Type B pancreatic cell (in vitro differentiated cells): ENCODE data around the gene AK9. TPM values are rescaled to one million over a fixed set of nuclear protein-coding genes. Genes with fewer than 3 reads are reported as not detected.

Source experiments
- DNase-seq: peaks from one replicate; pipeline ENCODE4 v3.0.0; 2021; ENCODE audit warnings: mixed read lengths; ENCODE audit not compliant: unreplicated experiment; ENCODE audit errors: extremely low spot score
- H3K27ac Mint-ChIP-seq: 2 replicates; pipeline ENCODE4 v1.8.0; 2021; ENCODE audit warnings: mild to moderate bottlenecking, mixed read lengths
- H3K27me3 Mint-ChIP-seq: 2 replicates; pipeline ENCODE4 v1.8.0; 2021; ENCODE audit warnings: mixed read lengths
- H3K36me3 Mint-ChIP-seq: 2 replicates; pipeline ENCODE4 v1.8.0; 2021; ENCODE audit warnings: mixed read lengths
- H3K4me1 Mint-ChIP-seq: one replicate; pipeline ENCODE4 v1.8.0; 2021; ENCODE audit warnings: mixed read lengths; ENCODE audit not compliant: unreplicated experiment
- H3K4me3 Mint-ChIP-seq: 2 replicates; pipeline ENCODE4 v1.8.0; 2021; ENCODE audit warnings: mild to moderate bottlenecking, mixed read lengths
- H3K9me3 Mint-ChIP-seq: 2 replicates; pipeline ENCODE4 v1.8.0; 2021; ENCODE audit warnings: mixed read lengths
- total RNA-seq: library from RNA; stranded (reverse); gene quantifications from 2 replicates; pipeline ENCODE4 v1.2.1, GENCODE V29; 2021; ENCODE audit warnings: low replicate concordance
- TF ChIP-seq, protein P1 (sequence below): fragments of 200-600 bp; sonication (generic); conservative IDR thresholded peaks from 2 replicates; pipeline ENCODE4 v1.5.0; 2021; ENCODE audit warnings: antibody characterized with exemption, mild to moderate bottlenecking

The AK9 gene
- total RNA-seq, 1 donor from 2014 or later: 8.1 TPM

DNA sequence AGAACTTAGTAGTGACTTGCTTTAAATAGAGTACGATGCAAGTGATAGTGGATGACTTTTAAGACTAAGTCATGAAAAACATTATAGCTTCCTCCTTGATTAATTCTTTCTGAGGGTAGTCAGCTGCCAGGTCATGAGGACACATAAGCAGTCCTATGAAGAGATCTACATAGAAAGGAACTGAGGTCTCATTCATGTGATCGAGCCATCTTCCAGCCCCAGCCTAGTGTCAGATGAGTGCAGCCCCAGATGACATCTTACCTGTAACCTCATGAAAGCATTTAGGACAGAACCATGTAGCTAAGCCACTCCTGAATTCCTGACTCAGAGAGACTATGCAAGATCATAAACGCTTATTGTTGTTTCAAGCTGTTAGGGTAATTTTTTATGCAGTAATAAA lies 67.7 kb downstream of the AK9 start:
- no peak for DNase-seq
- Mint-ChIP-seq H3K36me3 (no peaks in the 10 kb centered on the region), H3K9me3 (peaks cover 7% of the 10 kb centered on the region), H3K27ac (no peak overlapping the region), H3K27me3 (no peaks in the 10 kb centered on the region), H3K4me3 (no peak overlapping the region), H3K4me1 (no peaks in the 10 kb centered on the region)
- TF ChIP-seq, protein P1, sequence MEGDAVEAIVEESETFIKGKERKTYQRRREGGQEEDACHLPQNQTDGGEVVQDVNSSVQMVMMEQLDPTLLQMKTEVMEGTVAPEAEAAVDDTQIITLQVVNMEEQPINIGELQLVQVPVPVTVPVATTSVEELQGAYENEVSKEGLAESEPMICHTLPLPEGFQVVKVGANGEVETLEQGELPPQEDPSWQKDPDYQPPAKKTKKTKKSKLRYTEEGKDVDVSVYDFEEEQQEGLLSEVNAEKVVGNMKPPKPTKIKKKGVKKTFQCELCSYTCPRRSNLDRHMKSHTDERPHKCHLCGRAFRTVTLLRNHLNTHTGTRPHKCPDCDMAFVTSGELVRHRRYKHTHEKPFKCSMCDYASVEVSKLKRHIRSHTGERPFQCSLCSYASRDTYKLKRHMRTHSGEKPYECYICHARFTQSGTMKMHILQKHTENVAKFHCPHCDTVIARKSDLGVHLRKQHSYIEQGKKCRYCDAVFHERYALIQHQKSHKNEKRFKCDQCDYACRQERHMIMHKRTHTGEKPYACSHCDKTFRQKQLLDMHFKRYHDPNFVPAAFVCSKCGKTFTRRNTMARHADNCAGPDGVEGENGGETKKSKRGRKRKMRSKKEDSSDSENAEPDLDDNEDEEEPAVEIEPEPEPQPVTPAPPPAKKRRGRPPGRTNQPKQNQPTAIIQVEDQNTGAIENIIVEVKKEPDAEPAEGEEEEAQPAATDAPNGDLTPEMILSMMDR: no peak

DNA sequence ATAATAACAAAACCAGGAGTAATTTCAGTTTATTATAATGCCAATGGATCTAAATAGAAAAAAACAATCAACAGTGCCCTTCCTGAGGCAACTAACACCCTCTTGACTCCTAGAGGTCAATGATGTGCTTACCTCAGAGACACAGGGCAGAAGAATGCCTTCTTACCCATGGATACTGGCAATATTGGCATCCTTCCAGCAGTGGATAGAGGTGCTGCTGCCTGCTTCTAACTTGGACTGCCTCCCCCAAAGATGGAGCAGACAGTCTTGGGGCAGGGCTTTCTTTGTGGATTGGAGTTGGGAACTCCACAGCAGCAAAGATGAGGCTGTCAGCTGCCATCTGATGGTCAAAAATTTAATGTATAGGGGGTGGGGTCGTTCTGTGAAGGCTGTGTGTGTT lies 78.7 kb downstream of the AK9 start:
- Mint-ChIP-seq H3K4me1 (peaks cover 6% of the 10 kb centered on the region), H3K9me3 (no peaks in the 10 kb centered on the region), H3K27me3 (no peaks in the 10 kb centered on the region), H3K36me3 (no peaks in the 10 kb centered on the region), H3K4me3 (no peak overlapping the region), H3K27ac (no peak overlapping the region)
- TF ChIP-seq, protein P1: no peak
- DNase-seq: no peak

DNA sequence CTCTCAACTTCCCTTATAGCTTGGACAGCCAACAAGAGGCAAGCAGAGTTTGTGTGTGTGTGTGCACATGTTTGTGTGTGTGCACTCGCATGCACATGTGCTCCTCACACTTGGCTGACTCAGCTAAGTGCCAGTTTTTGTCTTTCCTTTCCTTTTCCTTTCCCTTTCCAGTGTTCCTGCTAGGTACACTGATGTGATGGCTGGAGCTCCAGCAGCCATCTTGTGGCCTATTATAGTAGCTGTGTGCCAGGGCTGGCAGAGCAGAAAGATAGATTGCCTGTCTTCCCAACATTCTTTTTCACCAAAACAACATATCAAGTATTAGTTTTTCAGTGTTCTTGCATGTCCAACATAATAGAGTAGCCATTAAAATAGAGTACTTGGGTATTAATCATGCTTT lies 79.5 kb downstream of the AK9 start:
- Mint-ChIP-seq H3K36me3 (no peaks in the 10 kb centered on the region), H3K9me3 (no peaks in the 10 kb centered on the region), H3K4me1 (peaks cover 6% of the 10 kb centered on the region), H3K27ac (no peak overlapping the region), H3K4me3 (no peak overlapping the region), H3K27me3 (no peaks in the 10 kb centered on the region)
- DNase-seq: no peak
- TF ChIP-seq, protein P1: no peak

DNA sequence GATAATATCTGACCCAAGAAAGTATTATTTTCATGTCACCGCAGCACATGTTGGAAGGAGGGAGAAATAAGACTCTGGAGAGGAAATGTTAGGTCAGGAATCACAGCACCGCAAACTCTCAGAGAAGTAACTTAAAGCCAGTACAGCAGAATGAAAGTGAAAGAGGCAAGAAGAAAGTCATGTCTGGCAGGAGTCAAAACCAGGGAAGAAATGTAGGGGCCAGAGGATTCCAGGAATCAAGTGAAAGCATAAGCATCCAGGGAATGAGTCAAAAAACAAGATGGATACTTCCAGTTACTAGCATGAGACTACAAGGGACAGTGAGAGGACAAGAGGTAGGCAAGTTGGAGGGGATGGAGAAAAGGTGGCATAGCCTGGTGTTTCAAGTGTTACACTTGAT lies 80.4 kb downstream of the AK9 start:
- Mint-ChIP-seq H3K36me3 (no peaks in the 10 kb centered on the region), H3K4me1 (peaks cover 6% of the 10 kb centered on the region), H3K27me3 (no peaks in the 10 kb centered on the region), H3K27ac (no peak overlapping the region), H3K4me3 (no peak overlapping the region), H3K9me3 (no peaks in the 10 kb centered on the region)
- TF ChIP-seq, protein P1: no peak
- no peak for DNase-seq

DNA sequence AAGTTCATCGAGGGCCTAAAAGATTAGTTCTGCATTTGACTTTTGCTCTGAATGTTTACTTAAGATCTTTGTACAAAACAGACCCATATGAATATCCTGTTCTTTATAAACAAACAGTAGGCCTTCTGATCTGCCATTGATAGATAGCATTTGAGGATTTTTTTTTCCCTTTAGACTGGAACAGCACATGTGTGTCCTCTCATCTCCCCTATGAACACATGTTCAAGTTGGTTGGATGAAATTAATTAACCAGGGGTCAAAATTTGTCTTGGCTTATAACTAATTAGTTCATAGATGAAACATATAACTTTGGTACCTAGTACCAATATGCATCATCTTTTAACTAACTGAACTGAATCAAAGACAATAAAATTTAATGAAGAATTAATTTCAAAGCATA lies 81.3 kb downstream of the AK9 start:
- TF ChIP-seq, protein P1: no peak
- H3K27ac Mint-ChIP-seq: no peak overlapping the region
- no peaks in the 10 kb centered on the region for H3K36me3 Mint-ChIP-seq
- no peaks in the 10 kb centered on the region for H3K9me3 Mint-ChIP-seq
- peaks cover 6% of the 10 kb centered on the region for H3K4me1 Mint-ChIP-seq
- no peak for DNase-seq
- no peaks in the 10 kb centered on the region for H3K27me3 Mint-ChIP-seq
- no peak overlapping the region for H3K4me3 Mint-ChIP-seq

DNA sequence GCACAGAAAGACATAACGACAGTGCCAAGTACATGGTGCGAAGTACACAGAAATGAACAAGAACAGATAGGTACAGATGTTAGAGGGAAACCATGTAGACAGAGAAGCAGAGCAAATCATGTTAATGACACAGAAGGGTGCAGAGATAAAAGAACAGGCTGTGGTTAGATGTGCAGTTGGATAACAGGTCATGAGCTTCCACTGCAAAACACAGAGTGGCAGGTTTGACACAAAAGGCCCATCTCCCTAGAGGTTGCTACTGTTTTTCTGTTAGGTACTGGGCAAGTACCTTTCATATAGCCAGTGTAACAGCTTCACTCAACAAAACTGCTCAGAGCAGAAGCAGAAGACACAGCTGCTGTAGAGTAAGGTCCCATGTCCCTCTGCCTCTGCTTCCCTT lies 84.6 kb downstream of the AK9 start:
- H3K4me1 Mint-ChIP-seq: peaks cover 6% of the 10 kb centered on the region

More for the DNA sequence above, 84.6 kb downstream of the AK9 start:
- Mint-ChIP-seq H3K4me3 (no peak overlapping the region), H3K27me3 (no peaks in the 10 kb centered on the region), H3K9me3 (no peaks in the 10 kb centered on the region), H3K27ac (no peak overlapping the region), H3K36me3 (no peaks in the 10 kb centered on the region)
- DNase-seq: no peak
- TF ChIP-seq, protein P1: no peak
